ENCODE results near the gene MRPS35. TPM values are rescaled to one million over a fixed set of nuclear protein-coding genes. Genes with fewer than 3 reads are reported as not detected.

The MRPS35 gene
- total RNA-seq, 1 donor from 2014 or later, result 39.2 TPM

GRCh38 chr12:27695556-27696292, 14.9 kb upstream of the MRPS35 start:
- Mint-ChIP-seq H3K9me3 (no peaks in the 10 kb centered on the region), H3K36me3 (peaks cover 21% of the 10 kb centered on the region), H3K4me3 (no peak overlapping the region), H3K4me1 (no peaks in the 10 kb centered on the region), H3K27me3 (ENCODE audit: insufficient read depth, low read depth) (no peaks in the 10 kb centered on the region), H3K27ac (no peak overlapping the region)
- H2AFZ ChIP-seq (replicated peaks), result no peak overlapping the region
- H4K20me1 ChIP-seq (ENCODE audit: low read depth), result no peaks in the 10 kb centered on the region
- no peaks in the 10 kb centered on the region for H3K4me1 ChIP-seq
- no peak for TF ChIP-seq EZH2phosphoT487 (IDR thresholded peaks at IDR 0.05)
- TF ChIP-seq CTCF (IDR thresholded peaks at IDR 0.05), result no peak
- no peak for TF ChIP-seq EZH2 (IDR thresholded peaks at IDR 0.05)
- H3K27me3 ChIP-seq, result no peaks in the 10 kb centered on the region
- no peak overlapping the region for H3K4me2 ChIP-seq
- no peak overlapping the region for H3K4me3 ChIP-seq
- no peaks in the 10 kb centered on the region for H3K36me3 ChIP-seq
- no peaks in the 10 kb centered on the region for H3K79me2 ChIP-seq (ENCODE audit: low read depth)
- no peak overlapping the region for H3K9ac ChIP-seq
- no peak for DNase-seq (ENCODE audit: low spot score)
- H3K27ac ChIP-seq, result no peak overlapping the region
- H3K9me3 ChIP-seq (ENCODE audit: low read depth), result no peaks in the 10 kb centered on the region
- no peaks in the 10 kb centered on the region for H3F3A ChIP-seq (ENCODE audit: low read depth)

GRCh38 chr12:27696293-27696652, 14.4 kb upstream of the MRPS35 start, which contains the start of gene REP15:
Gene REP15 (plus strand): TSS chr12:27696447. CDS start chr12:27696563, 116 bp downstream.
- Histone ChIP-seq H3K27ac (no peak within 1 kb of the TSS), H3K9me3 (ENCODE audit: low read depth) (no peaks in the 10 kb centered on the region), H2AFZ (replicated peaks) (no peak within 1 kb of the TSS), H3K9ac (no peak within 1 kb of the TSS), H3K79me2 (ENCODE audit: low read depth) (no peaks in the 10 kb centered on the region), H3K4me3 (no peak within 1 kb of the TSS), H3K4me1 (no peaks in the 10 kb centered on the region), H3F3A (ENCODE audit: low read depth) (no peaks in the 10 kb centered on the region), H3K4me2 (no peak within 1 kb of the TSS), H4K20me1 (ENCODE audit: low read depth) (no peaks in the 10 kb centered on the region), H3K36me3 (no peaks in the 10 kb centered on the region), H3K27me3 (no peaks in the 10 kb centered on the region)
- no peaks in the 10 kb centered on the region for H3K9me3 Mint-ChIP-seq
- H3K4me1 Mint-ChIP-seq, result no peaks in the 10 kb centered on the region
- peaks cover 19% of the 10 kb centered on the region for H3K36me3 Mint-ChIP-seq
- DNase-seq (ENCODE audit: low spot score), result no peak
- H3K4me3 Mint-ChIP-seq, result no peak within 1 kb of the TSS
- no peak within 1 kb of the TSS for H3K27ac Mint-ChIP-seq
- no peaks in the 10 kb centered on the region for H3K27me3 Mint-ChIP-seq (ENCODE audit: insufficient read depth, low read depth)
- no peak for TF ChIP-seq EZH2phosphoT487 (IDR thresholded peaks at IDR 0.05)

GRCh38 chr12:27696864-27697564, 13.6 kb upstream of the MRPS35 start:
- no peak overlapping the region for H2AFZ ChIP-seq (replicated peaks)
- no peak overlapping the region for H3K4me2 ChIP-seq
- DNase-seq (ENCODE audit: low spot score), result no peak
- H3K27ac Mint-ChIP-seq, result no peak overlapping the region
- H4K20me1 ChIP-seq (ENCODE audit: low read depth), result no peaks in the 10 kb centered on the region
- TF ChIP-seq EZH2 (IDR thresholded peaks at IDR 0.05) (no peak), CTCF (IDR thresholded peaks at IDR 0.05) (no peak), EZH2phosphoT487 (IDR thresholded peaks at IDR 0.05) (no peak)
- no peaks in the 10 kb centered on the region for H3K9me3 Mint-ChIP-seq
- no peaks in the 10 kb centered on the region for H3K9me3 ChIP-seq (ENCODE audit: low read depth)
- no peaks in the 10 kb centered on the region for H3K79me2 ChIP-seq (ENCODE audit: low read depth)
- H3K27ac ChIP-seq, result no peak overlapping the region
- no peaks in the 10 kb centered on the region for H3K27me3 Mint-ChIP-seq (ENCODE audit: insufficient read depth, low read depth)
- no peak overlapping the region for H3K9ac ChIP-seq
- H3K36me3 Mint-ChIP-seq, result peaks cover 15% of the 10 kb centered on the region
- H3K4me3 Mint-ChIP-seq, result no peak overlapping the region
- no peaks in the 10 kb centered on the region for H3K4me1 Mint-ChIP-seq
- H3K4me1 ChIP-seq, result no peaks in the 10 kb centered on the region
- H3F3A ChIP-seq (ENCODE audit: low read depth), result no peaks in the 10 kb centered on the region
- no peaks in the 10 kb centered on the region for H3K27me3 ChIP-seq
- H3K4me3 ChIP-seq, result no peak overlapping the region
- H3K36me3 ChIP-seq, result no peaks in the 10 kb centered on the region

All from neural progenitor cell (in vitro differentiated cells).